H9 (cell line): ENCODE results near the gene CHD9. TPM values are rescaled to one million over a fixed set of nuclear protein-coding genes. Genes with fewer than 3 reads are reported as not detected.

ENCODE experiments used
- DNase-seq: peaks from one replicate; pipeline ENCODE4 v3.0.0-alpha.2; 2017
- H2AFZ ChIP-seq: one replicate; pipeline ENCODE4 v1.6.1; 2013; ENCODE audit warnings: mild to moderate bottlenecking, low read length, control low read depth, moderate library complexity
- H2AK5ac ChIP-seq: 2 replicates; pipeline ENCODE4 v1.6.1; 2013; ENCODE audit warnings: low read length, control low read depth, mixed read lengths; ENCODE audit not compliant: insufficient read length
- H2BK120ac ChIP-seq: one replicate; pipeline ENCODE4 v1.6.1; 2013; ENCODE audit warnings: low read depth, mild to moderate bottlenecking, low read length, control low read depth, inconsistent platforms; ENCODE audit not compliant: poor library complexity, severe bottlenecking
- H2BK12ac ChIP-seq: 2 replicates; pipeline ENCODE4 v1.6.1; 2013; ENCODE audit warnings: low read length, control low read depth, mixed read lengths, low read depth; ENCODE audit not compliant: insufficient read length
- H2BK15ac ChIP-seq: 2 replicates; pipeline ENCODE4 v1.6.1; 2013; ENCODE audit warnings: low read depth, low read length, control low read depth
- H2BK20ac ChIP-seq: one replicate; pipeline ENCODE4 v1.6.1; 2013; ENCODE audit warnings: low read depth, mild to moderate bottlenecking, low read length, control low read depth, inconsistent platforms; ENCODE audit not compliant: poor library complexity, severe bottlenecking
- H2BK5ac ChIP-seq: 2 replicates; pipeline ENCODE4 v1.6.1; 2013; ENCODE audit warnings: low read length, control low read depth, mixed read lengths; ENCODE audit not compliant: insufficient read length
- H3K14ac ChIP-seq: 2 replicates; pipeline ENCODE4 v1.6.1; 2013; ENCODE audit warnings: low read length, control low read depth; ENCODE audit not compliant: insufficient read depth
- H3K18ac ChIP-seq: 2 replicates; pipeline ENCODE4 v1.6.1; 2013; ENCODE audit warnings: low read depth, mild to moderate bottlenecking, mixed read lengths, low read length, control low read depth; ENCODE audit not compliant: insufficient read length
- H3K23ac ChIP-seq: 2 replicates; pipeline ENCODE4 v1.6.1; 2013; ENCODE audit warnings: low read length, control low read depth, mixed read lengths, low read depth; ENCODE audit not compliant: insufficient read length
- H3K23me2 ChIP-seq: 2 replicates; pipeline ENCODE4 v1.6.1; 2013; ENCODE audit warnings: low read depth, mild to moderate bottlenecking, mixed read lengths, low read length, control low read depth; ENCODE audit not compliant: insufficient read length, poor library complexity, severe bottlenecking
- H3K27ac ChIP-seq: 2 replicates; pipeline ENCODE4 v1.5.1; 2013; ENCODE audit warnings: low read length, control low read depth, mixed read lengths, low read depth; ENCODE audit not compliant: insufficient read length
- H3K27me3 ChIP-seq: 2 replicates; pipeline ENCODE4 v1.6.1; 2013; ENCODE audit warnings: low read length, control low read depth, inconsistent platforms; ENCODE audit not compliant: insufficient read depth
- H3K4ac ChIP-seq: 2 replicates; pipeline ENCODE4 v1.6.1; 2013; ENCODE audit warnings: low read depth, mild to moderate bottlenecking, control low read depth, inconsistent platforms, low read length, moderate library complexity
- H3K4me1 ChIP-seq: 2 replicates; pipeline ENCODE4 v1.6.1; 2013; ENCODE audit warnings: low read length, control low read depth, inconsistent platforms; ENCODE audit not compliant: insufficient read depth
- H3K4me2 ChIP-seq: 2 replicates; pipeline ENCODE4 v1.6.1; 2013; ENCODE audit warnings: low read length, control low read depth, mixed read lengths; ENCODE audit not compliant: insufficient read length, insufficient read depth
- H3K56ac ChIP-seq: 2 replicates; pipeline ENCODE4 v1.6.1; 2013; ENCODE audit warnings: low read depth, mild to moderate bottlenecking, mixed read lengths, low read length, control low read depth; ENCODE audit not compliant: insufficient read length
- H3K79me1 ChIP-seq: 2 replicates; pipeline ENCODE4 v1.6.1; 2013; ENCODE audit warnings: low read depth, mild to moderate bottlenecking, moderate library complexity, low read length, control low read depth, inconsistent platforms; ENCODE audit not compliant: insufficient read depth, poor library complexity, severe bottlenecking
- H3K79me2 ChIP-seq: 2 replicates; pipeline ENCODE4 v1.6.1; 2013; ENCODE audit warnings: low read length, control low read depth, inconsistent platforms; ENCODE audit not compliant: insufficient read depth
- H3K9ac ChIP-seq: 2 replicates; pipeline ENCODE4 v1.6.1; 2013; ENCODE audit warnings: low read length, control low read depth, mixed read lengths; ENCODE audit not compliant: insufficient read length; ENCODE audit errors: extremely low read depth
- H3K9me3 ChIP-seq: one replicate; pipeline ENCODE4 v1.6.1; 2013; ENCODE audit warnings: low read depth, low read length, inconsistent platforms; ENCODE audit not compliant: control insufficient read depth
- H3T11ph ChIP-seq: one replicate; pipeline ENCODE4 v1.6.1; 2013; ENCODE audit warnings: mild to moderate bottlenecking, low read length, control low read depth, inconsistent platforms
- H4K20me1 ChIP-seq: one replicate; pipeline ENCODE4 v1.6.1; 2013; ENCODE audit not compliant: control insufficient read depth, insufficient read length, insufficient read depth
- H4K5ac ChIP-seq: 2 replicates; pipeline ENCODE4 v1.6.1; 2013; ENCODE audit warnings: low read depth, mild to moderate bottlenecking, mixed read lengths, low read length, control low read depth; ENCODE audit not compliant: insufficient read length
- H4K8ac ChIP-seq: replicated peaks from 2 replicates; pipeline ENCODE4 v1.6.1; 2013; ENCODE audit warnings: low read length, control low read depth, mixed read lengths, low read depth; ENCODE audit not compliant: insufficient read length
- H4K91ac ChIP-seq: 2 replicates; pipeline ENCODE4 v1.6.1; 2013; ENCODE audit warnings: low read depth, mild to moderate bottlenecking, moderate library complexity, mixed read lengths, low read length, control low read depth; ENCODE audit not compliant: insufficient read length
- H3K27ac Mint-ChIP-seq, 3 experiments: 2 replicates in 2 of 3; 3 replicates in 1 of 3; pipeline ENCODE4 v1.8.0; 2020 to 2021; ENCODE audit warnings: mixed read lengths in 3 of 3, mild to moderate bottlenecking in 1 of 3, moderate library complexity in 1 of 3
- H3K27me3 Mint-ChIP-seq: 2 replicates; pipeline ENCODE4 v1.8.0; 2021; ENCODE audit warnings: low read depth, mild to moderate bottlenecking, moderate library complexity, mixed read lengths
- H3K36me3 Mint-ChIP-seq, 3 experiments: 2 replicates in 2 of 3; 3 replicates in 1 of 3; pipeline ENCODE4 v1.8.0; 2020 to 2021; ENCODE audit warnings: low read depth in 3 of 3, mixed read lengths in 3 of 3; ENCODE audit not compliant: insufficient read depth in 1 of 3
- H3K4me1 Mint-ChIP-seq, 2 experiments: 2 replicates each; pipeline ENCODE4 v1.8.0; 2020; ENCODE audit warnings: mixed read lengths in 2 of 2
- H3K4me3 Mint-ChIP-seq, 2 experiments: 2 replicates in 1 of 2; 3 replicates in 1 of 2; pipeline ENCODE4 v1.8.0; 2020 to 2021; ENCODE audit warnings: mild to moderate bottlenecking in 2 of 2, mixed read lengths in 2 of 2, moderate library complexity in 1 of 2
- H3K9me3 Mint-ChIP-seq, 2 experiments: 2 replicates in 1 of 2; 3 replicates in 1 of 2; pipeline ENCODE4 v1.8.0; 2020; ENCODE audit warnings: mild to moderate bottlenecking in 2 of 2, mixed read lengths in 2 of 2, moderate library complexity in 1 of 2
- CTCF ChIP-seq: fragments of 200-600 bp; sonication (generic); conservative IDR thresholded peaks from 3 replicates; pipeline ENCODE4 v1.8.0; 2021; ENCODE audit warnings: antibody characterized with exemption, mild to moderate bottlenecking
- WGBS: extraction: QIAGEN DNeasy Blood & Tissue Kit; methylation state at CpG from one replicate; pipeline ENCODE4 v1.1.7; 2013; ENCODE audit warnings: missing lambda C conversion rate, low lambda C conversion rate, mixed read lengths; ENCODE audit not compliant: insufficient read length; ENCODE audit errors: extremely low coverage; 5-methylcytosine and 5-hydroxymethylcytosine counted together
- total RNA-seq: library from RNA; stranded (reverse); gene quantifications from 2 replicates; pipeline ENCODE4 v1.2.1, GENCODE V29; 2021

CHD9 gene
- total RNA-seq, 1 experiment from 2014 or later, result 46.2 TPM

- peaks cover 8 to 22% (median 12%) of the 10 kb centered on the region in 3 experiments; a peak in 6 of 7 replicates for H3K36me3 Mint-ChIP-seq
- H2AK5ac ChIP-seq, result no peak overlapping the region
- no peaks in the 10 kb centered on the region for H3K27me3 ChIP-seq
- no peak overlapping the region for H3K18ac ChIP-seq
- no peaks in the 10 kb centered on the region for H3K9me3 Mint-ChIP-seq
- H3K79me1 ChIP-seq, result no peaks in the 10 kb centered on the region
- H4K91ac ChIP-seq, result no peak overlapping the region
- H4K8ac ChIP-seq, result no peak overlapping the region
- no peak for DNase-seq
- no peak overlapping the region for H3K4me3 Mint-ChIP-seq
- no peaks in the 10 kb centered on the region for H3K79me2 ChIP-seq
- no peak overlapping the region for H3K4me2 ChIP-seq
- H3K4me1 Mint-ChIP-seq, result peaks cover 4 to 5% of the 10 kb centered on the region in 2 experiments
- no peak overlapping the region for H2BK5ac ChIP-seq
- H3T11ph ChIP-seq, result no peak overlapping the region
- no peak overlapping the region for H2BK12ac ChIP-seq
- H2BK120ac ChIP-seq, result no peak overlapping the region
- H2AFZ ChIP-seq, result no peak overlapping the region
- H3K23ac ChIP-seq, result no peak overlapping the region
- no peak overlapping the region for H3K4ac ChIP-seq
- no peak overlapping the region for H2BK20ac ChIP-seq
- H3K4me1 ChIP-seq, result no peaks in the 10 kb centered on the region
- whole genome bisulfite sequencing, result no CpG with 5 or more reads among the region's 6 CpGs
- no peaks in the 10 kb centered on the region for H3K9me3 ChIP-seq
- no peak overlapping the region; a peak in 1 of 7 replicates for H3K27ac Mint-ChIP-seq
- H3K27ac ChIP-seq, result no peak overlapping the region
- H3K14ac ChIP-seq, result no peak overlapping the region
- H3K27me3 Mint-ChIP-seq, result no peaks in the 10 kb centered on the region
- H4K5ac ChIP-seq, result no peak overlapping the region
- TF ChIP-seq CTCF, result peak; percentile 85
- no peak overlapping the region for H3K56ac ChIP-seq
- no peak overlapping the region for H3K9ac ChIP-seq
- no peak overlapping the region for H2BK15ac ChIP-seq
- no peaks in the 10 kb centered on the region for H4K20me1 ChIP-seq
- no peaks in the 10 kb centered on the region for H3K23me2 ChIP-seq
Observed at GRCh38 chr16:53159781-53160436, 105.1 kb downstream of the CHD9 start.
